Body of pancreas (tissue), 4 donors: ENCODE measurements around the gene CNPY1. TPM values are rescaled to one million over a fixed set of nuclear protein-coding genes. Genes with fewer than 3 reads are reported as not detected.

Experiments used
- ATAC-seq: fragments of 150-250 bp; one replicate; pipeline ENCODE4 v1.9.1; 2016
- DNase-seq, 4 donors: peaks; one replicate each; pipeline ENCODE4 v3.0.0-alpha.2; 2019
- H3K27ac ChIP-seq, 4 donors: fragments of 200-600 bp; sonication (generic); 1 replicate in 3 of 4; 2 replicates in 1 of 4; pipeline versions ENCODE4 v1.5.1 to v1.6.1; 2016 to 2019; ENCODE audit warnings: mild to moderate bottlenecking in 1 of 4, mixed read lengths in 1 of 4, moderate library complexity in 1 of 4
- H3K27me3 ChIP-seq, 2 donors: fragments of 200-600 bp; sonication (generic); one replicate each; pipeline ENCODE4 v1.6.0; 2016; ENCODE audit warnings: mild to moderate bottlenecking in 1 of 2
- H3K36me3 ChIP-seq, 2 donors: fragments of 200-600 bp; sonication (generic); replicated peaks in 1 of 2; 2 replicates each; pipeline ENCODE4 v1.5.1; 2016; ENCODE audit warnings: low read depth in 2 of 2; ENCODE audit not compliant: insufficient read depth in 1 of 2
- H3K4me1 ChIP-seq: fragments of 200-600 bp; sonication (generic); one replicate; pipeline ENCODE4 v1.6.0; 2016
- H3K4me3 ChIP-seq, 2 donors: fragments of 200-600 bp; sonication (generic); 1 replicate in 1 of 2; 2 replicates in 1 of 2; pipeline ENCODE4 v1.5.1; 2016 to 2019
- H3K9me3 ChIP-seq, 3 donors: fragments of 200-600 bp; sonication (generic); 1 replicate in 2 of 3; 2 replicates in 1 of 3; pipeline ENCODE4 v1.5.1; 2016
- CTCF ChIP-seq, 7 experiments: fragments of 450-650 bp in 4 of 7; fragments of 200-600 bp in 3 of 7; sonication (generic) in 3 of 7; IDR thresholded peaks; one replicate each; pipeline ENCODE4 v1.5.1; 2016 to 2019; ENCODE audit warnings: antibody characterized with exemption in 7 of 7
- POLR2A ChIP-seq, 3 donors: fragments of 450-650 bp; IDR thresholded peaks; one replicate each; pipeline ENCODE4 v1.6.1; 2016; ENCODE audit warnings: antibody characterized with exemption in 3 of 3, mild to moderate bottlenecking in 2 of 3
- WGBS, 2 donors: methylation state at CpG; one replicate each; pipeline ENCODE4 v1.1.5; 2017; 5-methylcytosine and 5-hydroxymethylcytosine counted together
- intact Hi-C: fragments of 100-400 bp; cut with DNase I; formaldehyde crosslinking; loops from one replicate; pipeline ENCODE4 v1.15.1; 2023
- total RNA-seq, 2 donors: library from RNA; depleted of rRNA; stranded (reverse); fragments of >200 nt; gene quantifications; one replicate each; pipeline ENCODE4 v1.1.0, GENCODE V29; 2016

The CNPY1 gene
- total RNA-seq, 2 donors from 2014 or later: not detected

- no peaks in the 10 kb centered on the region for H3K36me3 ChIP-seq
- no peak overlapping the region for H3K4me3 ChIP-seq
- no peak for ATAC-seq
- no peaks in the 10 kb centered on the region for H3K9me3 ChIP-seq
- no peak overlapping the region for H3K27ac ChIP-seq
- TF ChIP-seq POLR2A (IDR thresholded peaks at IDR 0.05) (no peak), CTCF (IDR thresholded peaks at IDR 0.05) (no peak)
- H3K4me1 ChIP-seq: no peaks in the 10 kb centered on the region
- 81 to 82% methylated on average over 12 of the region's 12 CpGs for WGBS, 2 donors
- intact Hi-C loops: no loop called here
- no peaks in the 10 kb centered on the region for H3K27me3 ChIP-seq
- no peak for DNase-seq
These were observed 917 bp upstream of the CNPY1 start for GRCh38 chr7:155547161-155547791.

- no peaks in the 10 kb centered on the region for H3K9me3 ChIP-seq
- H3K36me3 ChIP-seq: no peaks in the 10 kb centered on the region
- intact Hi-C loops: no loop called here
- no peaks in the 10 kb centered on the region for H3K27me3 ChIP-seq
- WGBS, 2 donors: 80 to 83% methylated on average over 9 of the region's 9 CpGs
- H3K27ac ChIP-seq: no peak overlapping the region
- H3K4me3 ChIP-seq: no peak overlapping the region
- TF ChIP-seq POLR2A (IDR thresholded peaks at IDR 0.05) (no peak), CTCF (IDR thresholded peaks at IDR 0.05) (no peak)
- no peak for ATAC-seq
- DNase-seq: no peak
- no peaks in the 10 kb centered on the region for H3K4me1 ChIP-seq
These were observed 1.0 kb downstream of the CNPY1 start for GRCh38 chr7:155545348-155545747.

- WGBS, 2 donors: 73% methylated on average over 7 of the region's 7 CpGs; no CpG with 5 or more reads in 1 of the 2 donors
- DNase-seq (no peak), ATAC-seq (no peak)
- Histone ChIP-seq H3K4me1 (no peaks in the 10 kb centered on the region), H3K27ac (no peak overlapping the region), H3K27me3 (no peaks in the 10 kb centered on the region), H3K36me3 (no peaks in the 10 kb centered on the region), H3K4me3 (no peak overlapping the region), H3K9me3 (no peaks in the 10 kb centered on the region)
- TF ChIP-seq CTCF (IDR thresholded peaks at IDR 0.05) (no peak), POLR2A (IDR thresholded peaks at IDR 0.05) (no peak)
- intact Hi-C loops: no loop called here
These were observed 1.9 kb downstream of the CNPY1 start for GRCh38 chr7:155544485-155544884.

DNA sequence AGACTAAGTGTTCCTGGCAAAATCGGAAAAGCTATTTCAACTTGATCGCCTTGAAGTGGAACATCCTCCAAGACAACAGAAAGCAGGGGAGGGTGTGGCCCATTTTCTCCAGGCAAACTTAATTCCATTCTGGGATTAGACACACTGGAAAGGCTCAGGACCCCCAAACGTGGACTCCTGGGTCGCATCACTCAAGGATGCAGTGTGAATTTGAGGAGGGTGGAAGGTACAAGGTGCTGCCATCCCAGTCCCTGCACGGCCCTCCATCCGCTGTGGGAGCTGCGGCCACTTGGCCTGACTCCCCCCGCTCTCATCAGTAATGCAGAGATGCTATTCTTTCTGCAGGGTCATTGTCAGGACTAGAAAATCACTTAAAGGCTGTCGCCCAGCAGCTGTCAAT, 2.4 kb downstream of the CNPY1 start:
- Histone ChIP-seq H3K36me3 (no peaks in the 10 kb centered on the region), H3K27ac (no peak overlapping the region), H3K9me3 (no peaks in the 10 kb centered on the region), H3K4me3 (no peak overlapping the region), H3K27me3 (no peaks in the 10 kb centered on the region), H3K4me1 (no peaks in the 10 kb centered on the region)
- TF ChIP-seq POLR2A (IDR thresholded peaks at IDR 0.05) (no peak), CTCF (IDR thresholded peaks at IDR 0.05) (no peak)
- DNase-seq (no peak), ATAC-seq (no peak)
- 77 to 88% methylated on average over 8 to 9 of the region's 9 CpGs for WGBS, 2 donors
- intact Hi-C loops: no loop called here
